ENCODE data around the gene OGFR.

DNA sequence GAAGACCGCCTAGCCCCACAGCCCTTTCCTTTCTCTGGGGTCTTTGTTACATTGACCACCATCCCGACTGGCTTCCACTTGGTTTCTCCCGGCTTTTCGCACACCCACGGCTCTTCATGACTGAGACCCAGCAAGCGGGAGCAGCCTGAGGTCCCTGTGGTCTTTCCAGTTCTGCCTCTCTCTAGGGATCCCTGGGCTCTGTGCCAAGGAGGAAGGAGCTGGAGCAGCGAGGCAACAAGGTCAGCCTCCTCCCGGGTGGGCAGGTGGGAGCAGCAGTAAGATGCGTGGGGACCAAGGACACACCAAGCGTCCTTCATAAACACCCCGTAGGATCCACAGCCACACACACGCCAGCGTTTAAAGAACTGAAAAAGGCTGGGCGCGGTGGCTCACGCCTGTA, 37.9 kb upstream of the OGFR start:
- TF ChIP-seq, protein P1, sequence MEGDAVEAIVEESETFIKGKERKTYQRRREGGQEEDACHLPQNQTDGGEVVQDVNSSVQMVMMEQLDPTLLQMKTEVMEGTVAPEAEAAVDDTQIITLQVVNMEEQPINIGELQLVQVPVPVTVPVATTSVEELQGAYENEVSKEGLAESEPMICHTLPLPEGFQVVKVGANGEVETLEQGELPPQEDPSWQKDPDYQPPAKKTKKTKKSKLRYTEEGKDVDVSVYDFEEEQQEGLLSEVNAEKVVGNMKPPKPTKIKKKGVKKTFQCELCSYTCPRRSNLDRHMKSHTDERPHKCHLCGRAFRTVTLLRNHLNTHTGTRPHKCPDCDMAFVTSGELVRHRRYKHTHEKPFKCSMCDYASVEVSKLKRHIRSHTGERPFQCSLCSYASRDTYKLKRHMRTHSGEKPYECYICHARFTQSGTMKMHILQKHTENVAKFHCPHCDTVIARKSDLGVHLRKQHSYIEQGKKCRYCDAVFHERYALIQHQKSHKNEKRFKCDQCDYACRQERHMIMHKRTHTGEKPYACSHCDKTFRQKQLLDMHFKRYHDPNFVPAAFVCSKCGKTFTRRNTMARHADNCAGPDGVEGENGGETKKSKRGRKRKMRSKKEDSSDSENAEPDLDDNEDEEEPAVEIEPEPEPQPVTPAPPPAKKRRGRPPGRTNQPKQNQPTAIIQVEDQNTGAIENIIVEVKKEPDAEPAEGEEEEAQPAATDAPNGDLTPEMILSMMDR (IDR thresholded peaks at IDR 0.05) = no peak
- no peak for TF ChIP-seq POLR2A (IDR thresholded peaks at IDR 0.05)
- TF ChIP-seq EP300 (IDR thresholded peaks at IDR 0.05) = no peak
- no peak for TF ChIP-seq POLR2AphosphoS5 (IDR thresholded peaks at IDR 0.05)
